ENCODE results near the gene SESTD1. TPM values are rescaled to one million over a fixed set of nuclear protein-coding genes. Genes with fewer than 3 reads are reported as not detected.
"Not testable (repeated sequence)": the region's sequence is repeated elsewhere in the genome, so short reads cannot be mapped to it uniquely, and the experiment has no call there.

SESTD1 gene
- total RNA-seq, 3 donors from 2014 or later, result 2.7 to 6.2 (median 4.8) TPM

GRCh38 chr2:179059026-179059700, 205.5 kb downstream of the SESTD1 start:
- no peaks in the 10 kb centered on the region for H3K9me3 Mint-ChIP-seq
- H3K27me3 Mint-ChIP-seq (ENCODE audit: low read depth), result no peaks in the 10 kb centered on the region
- H3K4me1 Mint-ChIP-seq (ENCODE audit: low read depth), result no peaks in the 10 kb centered on the region
- H3K36me3 Mint-ChIP-seq (ENCODE audit: insufficient read depth), result no peaks in the 10 kb centered on the region
- ATAC-seq (no peak), DNase-seq (no peak)
- no peak overlapping the region for H3K4me3 Mint-ChIP-seq

- H3K27me3 Mint-ChIP-seq (ENCODE audit: low read depth), result no peaks in the 10 kb centered on the region
- DNase-seq (no peak), ATAC-seq (no peak)
- no peak overlapping the region for H3K4me3 Mint-ChIP-seq
- no peaks in the 10 kb centered on the region for H3K36me3 Mint-ChIP-seq (ENCODE audit: insufficient read depth)
- H3K9me3 Mint-ChIP-seq, result no peaks in the 10 kb centered on the region
- H3K4me1 Mint-ChIP-seq (ENCODE audit: low read depth), result no peaks in the 10 kb centered on the region
These were observed 206.9 kb downstream of the SESTD1 start for GRCh38 chr2:179057737-179058136.

GRCh38 chr2:179053568-179053967, 211.1 kb downstream of the SESTD1 start:
- not testable (repeated sequence) for ATAC-seq

More at GRCh38 chr2:179053568-179053967, 211.1 kb downstream of the SESTD1 start:
- H3K4me3 Mint-ChIP-seq; DNase-seq; H3K36me3 Mint-ChIP-seq (ENCODE audit: insufficient read depth); H3K27me3 Mint-ChIP-seq (ENCODE audit: low read depth); H3K9me3 Mint-ChIP-seq: not testable (repeated sequence)
- H3K4me1 Mint-ChIP-seq (ENCODE audit: low read depth), result peaks cover 20% of the 10 kb centered on the region

Other genes starting within 250 kb of the SESTD1 start
- under 1 TPM; 0.58 to 0.84 (median 0.74) TPM for gene CCDC141, start 214.7 kb downstream of the SESTD1 start, total RNA-seq